SU-DHL-6 (cell line): Measurements from ENCODE around the gene TFAP2D.

Experiments used
- CTCF ChIP-seq: fragments of 200-600 bp; sonication (generic); IDR thresholded peaks from one replicate; pipeline ENCODE4 v1.5.1; 2017; ENCODE audit warnings: antibody characterized with exemption, mild to moderate bottlenecking, low read length, moderate library complexity; ENCODE audit not compliant: insufficient read depth, poor library complexity, severe bottlenecking
- EZH2phosphoT487 ChIP-seq: fragments of 200-600 bp; sonication (generic), shearing (Covaris generic); conservative IDR thresholded peaks from 2 replicates; pipeline ENCODE4 v1.6.1; 2018; ENCODE audit warnings: mild to moderate bottlenecking, antibody characterized with exemption, low read length, moderate library complexity, mixed read lengths

GRCh38 chr6:50721978-50722377 is 8.7 kb downstream of the TFAP2D start:
- no peak for TF ChIP-seq CTCF
- TF ChIP-seq EZH2phosphoT487, result no peak
